NCI-H2196 (cell line): Measurements from ENCODE around the gene PRR19.

ENCODE experiments used
- DNase-seq: peaks from one replicate; lab custom pipeline; 2025; ENCODE audit not compliant: unreplicated experiment; lab: John Stamatoyannopoulos, UW

PRR19 gene

DNA sequence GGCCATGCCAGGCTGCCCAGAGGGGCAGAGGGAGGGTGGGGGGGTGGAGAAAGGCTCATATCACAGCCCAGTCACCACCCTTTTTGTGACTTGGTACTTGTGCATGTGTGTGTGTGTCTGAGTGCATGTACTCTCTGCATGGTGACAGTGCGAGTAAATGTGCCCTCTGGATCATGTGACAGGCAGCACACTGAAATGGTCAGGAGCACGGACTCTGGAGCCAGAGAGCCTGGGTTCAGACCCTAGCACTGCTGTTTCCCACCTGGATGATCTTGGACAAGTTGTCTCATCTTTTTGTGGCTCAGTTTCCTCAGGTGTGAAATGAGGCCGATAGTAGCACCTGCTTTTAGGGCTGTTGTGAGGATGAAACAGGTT lies 30.9 kb upstream of the PRR19 start:
- no peak for DNase-seq

DNA sequence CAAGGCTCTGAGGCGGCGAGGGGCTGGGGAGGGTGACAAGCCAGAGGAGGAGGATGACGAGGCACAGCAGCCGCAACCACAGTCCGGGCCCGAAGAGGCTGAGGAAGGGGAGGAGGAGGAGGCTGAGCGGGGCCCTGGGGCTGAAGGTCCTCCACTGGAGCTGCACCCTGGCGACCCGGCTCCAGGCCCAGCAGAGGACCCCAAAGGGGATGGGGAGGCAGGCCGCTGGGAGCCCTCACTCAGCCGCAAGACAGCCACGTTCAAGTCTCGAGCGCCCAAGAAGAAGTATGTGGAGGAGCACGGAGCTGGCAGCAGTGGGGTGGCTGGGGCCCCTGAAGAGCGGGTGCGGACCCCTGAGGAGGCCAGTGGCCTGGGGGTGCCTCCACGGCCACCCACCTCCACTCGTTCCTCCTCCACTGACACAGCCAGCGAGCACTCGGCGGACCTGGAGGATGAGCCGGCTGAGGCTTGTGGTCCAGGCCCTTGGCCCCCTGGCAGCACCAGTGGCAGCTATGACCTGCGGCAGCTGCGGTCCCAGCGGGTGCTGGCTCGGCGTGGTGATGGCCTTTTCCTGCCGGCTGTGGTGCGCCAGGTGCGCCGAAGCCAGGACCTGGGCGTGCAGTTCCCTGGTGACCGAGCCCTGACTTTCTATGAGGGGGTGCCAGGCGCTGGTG lies 29.9 kb upstream of the PRR19 start:
- DNase-seq, result no peak

DNA sequence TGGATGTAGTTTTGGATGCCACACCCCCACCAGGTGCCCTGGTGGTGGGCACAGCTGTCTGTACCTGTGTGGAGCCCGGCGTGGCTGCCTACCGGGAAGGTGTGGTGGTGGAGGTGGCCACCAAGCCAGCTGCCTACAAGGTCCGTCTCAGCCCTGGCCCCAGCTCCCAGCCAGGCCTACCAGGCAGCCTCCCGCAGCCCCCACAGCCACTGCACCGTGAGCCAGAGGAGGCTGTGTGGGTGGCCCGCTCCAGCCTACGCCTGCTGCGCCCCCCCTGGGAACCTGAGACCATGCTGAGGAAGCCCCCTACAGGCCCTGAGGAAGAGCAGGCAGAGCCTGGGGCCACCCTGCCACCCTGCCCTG lies 29.4 kb upstream of the PRR19 start:
- DNase-seq, result no peak

DNA sequence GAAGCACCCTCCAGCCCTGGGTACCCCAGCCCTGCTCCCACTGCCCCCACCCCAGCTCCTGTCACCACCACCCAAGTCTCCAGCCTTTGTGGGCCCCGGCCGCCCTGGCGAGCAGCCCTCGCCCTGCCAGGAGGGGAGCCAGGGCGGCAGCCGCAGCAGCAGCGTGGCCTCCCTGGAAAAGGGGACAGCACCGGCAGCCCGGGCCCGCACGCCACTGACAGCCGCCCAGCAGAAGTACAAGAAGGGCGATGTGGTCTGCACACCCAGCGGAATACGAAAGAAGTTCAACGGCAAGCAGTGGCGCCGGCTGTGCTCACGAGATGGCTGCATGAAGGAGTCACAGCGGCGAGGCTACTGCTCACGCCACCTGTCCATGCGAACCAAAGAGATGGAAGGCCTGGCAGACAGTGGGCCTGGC lies 28.9 kb upstream of the PRR19 start:
- DNase-seq, result no peak

DNA sequence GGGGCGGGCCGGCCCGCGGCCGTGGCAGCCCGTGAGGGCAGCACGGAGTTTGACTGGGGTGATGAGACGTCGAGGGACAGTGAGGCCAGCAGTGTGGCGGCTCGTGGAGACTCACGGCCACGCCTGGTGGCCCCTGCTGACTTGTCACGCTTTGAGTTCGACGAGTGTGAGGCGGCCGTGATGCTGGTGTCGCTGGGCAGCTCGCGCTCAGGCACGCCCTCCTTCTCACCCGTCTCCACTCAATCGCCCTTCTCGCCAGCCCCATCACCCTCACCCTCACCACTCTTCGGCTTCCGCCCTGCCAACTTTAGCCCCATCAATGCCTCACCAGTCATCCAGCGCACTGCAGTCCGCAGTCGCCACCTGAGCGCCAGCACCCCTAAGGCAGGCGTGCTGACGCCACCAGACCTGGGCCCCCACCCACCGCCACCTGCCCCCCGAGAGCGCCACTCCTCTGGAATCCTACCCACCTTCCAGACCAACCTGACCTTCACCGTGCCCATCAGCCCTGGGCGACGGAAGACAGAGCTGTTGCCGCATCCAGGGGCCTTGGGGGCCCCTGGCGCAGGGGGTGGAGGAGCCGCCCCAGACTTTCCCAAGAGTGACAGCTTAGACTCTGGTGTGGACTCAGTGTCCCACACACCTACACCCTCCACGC lies 28.4 kb upstream of the PRR19 start:
- DNase-seq, result no peak

DNA sequence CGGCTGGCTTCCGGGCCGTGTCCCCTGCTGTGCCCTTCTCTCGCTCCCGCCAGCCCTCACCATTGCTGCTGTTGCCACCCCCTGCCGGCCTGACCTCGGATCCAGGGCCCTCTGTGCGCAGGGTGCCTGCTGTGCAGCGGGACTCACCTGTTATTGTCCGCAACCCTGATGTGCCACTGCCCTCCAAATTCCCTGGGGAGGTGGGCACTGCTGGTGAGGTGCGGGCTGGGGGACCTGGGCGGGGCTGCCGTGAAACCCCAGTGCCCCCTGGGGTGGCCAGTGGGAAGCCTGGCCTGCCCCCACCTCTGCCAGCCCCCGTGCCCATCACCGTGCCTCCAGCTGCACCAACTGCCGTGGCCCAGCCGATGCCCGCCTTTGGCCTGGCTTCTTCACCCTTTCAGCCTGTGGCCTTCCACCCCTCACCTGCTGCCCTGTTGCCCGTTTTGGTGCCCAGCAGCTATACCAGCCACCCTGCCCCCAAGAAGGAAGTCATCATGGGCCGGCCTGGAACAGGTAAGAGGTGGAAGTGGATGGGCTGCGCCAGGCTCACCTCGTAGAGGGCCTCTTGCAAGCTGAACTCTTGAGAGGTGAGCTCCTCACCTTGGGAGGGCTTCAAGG lies 27.8 kb upstream of the PRR19 start:
- DNase-seq, result no peak

DNA sequence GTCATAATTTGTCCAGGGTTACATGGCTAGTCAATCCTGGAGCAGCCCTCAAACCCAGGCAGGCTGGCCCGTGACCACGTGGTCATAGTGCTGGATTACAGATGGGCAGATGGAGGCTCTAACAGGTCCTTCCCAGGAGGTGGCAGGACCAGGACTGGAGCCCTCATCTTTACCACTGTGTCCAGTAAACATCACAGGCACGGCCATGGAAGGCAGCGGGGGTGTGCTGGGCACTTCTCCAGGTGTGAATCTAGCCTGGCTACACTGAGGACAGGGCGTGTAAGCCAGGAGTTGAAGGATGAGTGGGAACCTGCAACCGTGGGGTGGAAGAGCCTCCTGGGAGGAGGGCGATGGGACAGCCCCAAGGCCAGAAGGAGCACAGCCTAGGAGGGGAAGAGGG lies 26.8 kb upstream of the PRR19 start:
- DNase-seq, result no peak

DNA sequence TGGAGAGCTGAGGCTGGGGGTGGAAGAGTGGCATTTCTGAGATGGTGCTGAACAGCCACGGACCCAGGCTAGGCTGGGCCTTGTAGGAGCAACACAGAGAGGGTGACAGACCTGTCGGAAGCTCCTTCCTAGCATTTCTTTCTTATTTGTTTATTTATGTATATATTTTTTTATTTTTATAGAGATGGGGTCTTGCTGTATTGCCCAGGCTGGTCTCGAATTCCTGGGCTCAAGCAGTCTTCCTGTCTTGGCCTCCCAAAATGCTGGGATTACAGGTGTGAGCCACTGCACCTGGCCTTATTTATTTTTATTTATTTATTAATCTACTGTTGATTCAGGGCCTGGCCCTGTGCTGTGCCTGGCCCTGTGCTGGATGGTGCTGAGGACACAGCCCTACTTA lies 26.4 kb upstream of the PRR19 start:
- DNase-seq, result no peak

DNA sequence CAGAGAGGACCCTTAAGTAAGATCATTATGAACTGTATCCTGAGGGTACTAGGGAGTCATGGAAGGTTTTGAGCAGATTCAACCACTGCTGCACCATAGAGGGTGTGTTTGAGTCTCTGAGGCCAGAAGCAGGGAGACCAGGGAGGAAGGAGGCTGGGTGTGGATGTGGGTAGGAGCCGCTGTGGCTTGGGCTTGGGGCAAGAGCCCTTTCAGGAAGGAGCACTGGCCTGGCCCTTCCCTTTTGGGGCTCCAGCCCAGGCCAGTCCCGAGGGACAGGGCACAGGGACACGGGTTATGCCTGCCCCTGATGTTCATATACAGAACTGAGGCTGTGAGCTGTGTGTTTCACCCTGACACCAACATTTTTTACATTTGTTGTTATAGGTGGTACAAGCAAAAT lies 25.6 kb upstream of the PRR19 start:
- DNase-seq, result no peak

DNA sequence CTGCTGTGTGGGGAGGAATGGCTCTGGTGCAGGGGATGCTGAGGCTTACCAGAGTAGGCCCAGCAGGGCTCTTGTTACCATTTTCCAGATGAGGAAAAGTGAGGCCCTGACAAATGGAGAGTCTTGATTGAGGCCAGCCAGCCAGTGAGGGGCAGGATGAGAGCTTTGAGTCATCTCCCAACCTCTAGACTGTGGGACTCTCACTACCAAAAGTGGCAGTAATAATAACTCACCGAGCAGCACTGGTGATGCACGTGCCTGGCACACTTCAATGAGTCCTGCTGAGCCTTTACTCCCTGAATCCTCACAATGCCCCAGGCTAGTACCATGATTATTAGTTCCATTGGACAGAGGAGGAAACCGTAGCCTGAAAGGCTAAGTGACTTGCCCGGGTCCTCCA lies 25.1 kb upstream of the PRR19 start:
- DNase-seq, result no peak

DNA sequence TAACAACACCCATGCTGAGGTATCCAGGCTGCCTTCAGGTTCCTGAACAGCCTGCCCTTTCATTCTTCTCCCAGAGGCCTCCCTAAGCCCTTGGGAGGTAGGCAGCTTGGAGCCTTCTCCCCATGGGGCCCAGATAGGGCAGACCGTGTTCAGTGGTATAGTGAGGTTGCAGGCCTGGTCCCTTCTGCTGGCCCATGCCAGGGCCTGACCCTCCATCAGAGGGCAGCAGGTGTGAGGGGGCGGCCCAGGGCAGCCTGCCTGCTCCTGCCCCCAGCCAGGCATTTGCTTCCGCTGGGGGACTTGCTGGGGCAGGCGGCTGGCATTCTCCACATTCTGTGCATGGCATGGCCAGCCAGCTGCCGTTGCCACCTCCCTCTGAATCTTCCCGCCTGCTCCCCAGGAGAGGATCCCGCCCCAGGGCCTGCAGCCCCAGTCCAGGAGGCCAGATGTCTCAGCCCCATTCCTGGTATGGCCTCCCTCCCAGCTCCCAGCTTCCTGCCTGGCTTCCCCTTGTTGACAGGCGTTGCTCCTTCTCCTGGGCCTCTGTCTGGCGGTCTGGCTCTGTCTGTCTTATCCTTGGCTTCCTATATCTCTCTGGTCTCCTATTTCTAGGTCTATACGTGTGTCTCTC lies 24.0 kb upstream of the PRR19 start:
- peak; percentile 74 for DNase-seq

DNA sequence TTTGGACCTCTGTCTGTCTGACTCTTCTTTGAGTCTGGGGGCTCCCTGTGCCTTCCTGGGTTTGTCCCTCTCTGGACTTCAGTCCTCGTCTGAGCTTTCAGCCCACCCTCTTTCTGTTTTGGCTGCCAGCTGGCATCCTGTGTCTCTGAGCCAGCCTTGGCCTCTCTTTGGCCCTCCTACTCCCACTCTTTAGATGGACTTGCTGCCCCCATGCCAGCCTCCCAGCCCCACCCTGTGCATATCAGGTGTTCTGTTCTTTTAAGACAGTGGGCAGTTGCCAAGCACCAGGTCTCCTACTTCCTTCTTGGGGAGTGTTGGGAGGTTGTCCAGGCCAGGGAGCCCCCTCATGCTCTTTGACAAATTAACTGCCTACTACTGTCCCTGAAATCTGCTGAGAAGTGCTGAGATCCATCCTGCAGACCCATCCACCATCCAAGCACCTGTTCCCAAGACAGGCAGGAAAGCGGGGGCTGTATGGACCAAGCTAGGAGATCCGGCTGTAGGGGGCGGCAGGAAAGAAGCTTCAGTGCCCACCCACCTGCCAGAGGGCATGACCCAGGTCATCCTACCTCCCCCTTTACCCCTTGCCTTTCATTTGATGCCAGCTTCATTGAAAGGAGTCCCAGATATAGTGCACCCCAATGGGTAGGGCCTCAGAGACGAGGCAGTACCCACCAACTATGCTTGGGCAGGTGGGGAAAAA lies 23.3 kb upstream of the PRR19 start:
- no peak for DNase-seq

DNA sequence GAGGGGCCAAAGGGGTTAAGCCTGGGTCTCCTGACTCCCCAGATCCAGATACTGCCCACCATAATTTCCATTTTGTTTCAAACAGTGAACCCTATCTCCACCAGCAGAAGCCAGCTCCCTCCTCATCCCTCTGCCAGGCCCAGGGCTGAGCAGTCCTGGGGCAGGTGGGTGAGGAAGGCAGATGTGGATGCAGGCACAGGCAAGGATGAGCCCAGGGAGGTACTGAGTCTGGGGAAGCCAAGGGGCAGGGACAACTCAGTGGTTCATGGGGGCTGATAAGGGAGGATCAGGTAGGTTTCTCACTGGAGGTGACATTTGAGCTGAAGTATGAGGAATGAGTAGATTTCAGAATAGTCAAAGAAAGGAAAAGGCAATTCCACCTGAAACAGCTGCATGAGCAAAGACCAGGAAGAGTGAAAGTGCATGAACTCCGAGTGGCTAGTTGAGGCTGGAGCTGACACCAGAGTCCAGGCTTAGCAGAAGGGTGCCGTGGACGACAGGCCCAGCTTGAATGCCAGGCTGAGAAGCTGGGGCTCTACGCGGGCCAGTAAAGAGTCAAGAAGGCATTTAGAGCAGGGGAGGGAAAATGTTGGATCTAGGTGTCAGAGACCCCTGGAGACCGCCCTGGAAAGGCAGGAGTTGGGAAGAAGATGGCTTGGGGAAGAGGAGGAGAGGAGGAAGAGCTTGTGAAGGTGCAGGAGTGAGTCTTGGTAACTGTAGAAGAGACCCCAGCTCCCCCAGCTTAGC lies 22.6 kb upstream of the PRR19 start:
- DNase-seq, result no peak

DNA sequence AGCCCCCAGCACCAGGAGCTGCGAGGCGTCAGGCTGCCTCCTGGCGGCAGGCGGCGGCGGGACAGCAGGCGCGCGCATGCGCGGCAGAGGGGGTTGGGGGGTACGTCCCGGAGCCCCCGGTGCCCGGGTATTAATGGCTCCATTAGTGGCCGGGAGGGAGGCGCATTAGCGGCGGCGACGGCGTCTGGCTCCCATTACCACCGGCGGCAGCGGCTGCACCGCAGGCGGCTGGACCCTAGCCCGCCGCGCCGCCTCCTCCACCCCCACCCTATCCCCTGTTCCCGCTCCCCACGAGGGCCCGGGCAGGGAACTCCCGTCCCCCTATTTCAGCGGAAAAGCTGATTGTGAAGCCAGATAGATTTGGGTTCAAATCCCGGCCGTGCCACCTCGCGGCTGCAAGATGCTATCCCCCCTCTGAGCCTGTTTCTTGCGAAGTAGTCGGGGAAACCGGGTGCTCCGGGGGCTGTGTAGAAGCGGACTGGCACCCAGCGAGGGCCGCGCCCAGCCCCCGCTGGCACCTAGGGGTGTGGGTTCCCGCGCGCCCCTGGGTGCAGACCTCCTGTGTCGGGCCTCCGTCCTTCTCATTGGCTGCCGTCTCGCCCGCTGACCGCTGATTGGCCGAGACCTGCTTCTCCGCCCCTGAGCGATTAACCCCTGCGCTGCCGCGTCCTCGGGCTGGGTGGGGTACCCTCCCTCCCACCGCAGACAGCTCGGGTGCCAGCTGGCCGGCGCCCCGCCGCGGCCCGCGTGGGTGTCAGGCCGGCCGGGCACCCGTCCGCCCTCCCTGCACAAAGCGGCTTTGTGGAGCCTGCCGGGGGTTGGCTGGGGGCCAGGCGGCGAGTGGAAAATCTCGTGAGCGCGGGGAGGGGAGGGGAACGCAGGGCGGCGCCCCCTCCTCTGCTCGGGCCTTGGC lies 21.8 kb upstream of the PRR19 start:
- DNase-seq, result peak; percentile 93

DNA sequence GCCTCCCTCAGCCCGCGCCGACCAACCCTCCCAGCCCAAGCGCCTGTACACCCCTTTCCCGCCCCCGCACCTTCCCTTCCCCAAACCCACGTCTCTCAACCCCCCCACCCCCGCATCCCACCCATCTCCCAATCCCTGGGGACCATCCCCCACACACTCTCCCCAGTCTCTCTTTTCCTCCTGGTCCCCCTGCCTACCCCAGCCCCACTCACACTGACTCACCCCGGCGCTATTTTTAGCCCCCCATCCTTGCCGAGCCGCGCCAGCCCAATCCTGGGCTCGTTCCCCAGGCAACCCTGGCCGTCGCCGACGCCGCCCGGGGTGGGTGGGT lies 21.2 kb upstream of the PRR19 start:
- no peak for DNase-seq

DNA sequence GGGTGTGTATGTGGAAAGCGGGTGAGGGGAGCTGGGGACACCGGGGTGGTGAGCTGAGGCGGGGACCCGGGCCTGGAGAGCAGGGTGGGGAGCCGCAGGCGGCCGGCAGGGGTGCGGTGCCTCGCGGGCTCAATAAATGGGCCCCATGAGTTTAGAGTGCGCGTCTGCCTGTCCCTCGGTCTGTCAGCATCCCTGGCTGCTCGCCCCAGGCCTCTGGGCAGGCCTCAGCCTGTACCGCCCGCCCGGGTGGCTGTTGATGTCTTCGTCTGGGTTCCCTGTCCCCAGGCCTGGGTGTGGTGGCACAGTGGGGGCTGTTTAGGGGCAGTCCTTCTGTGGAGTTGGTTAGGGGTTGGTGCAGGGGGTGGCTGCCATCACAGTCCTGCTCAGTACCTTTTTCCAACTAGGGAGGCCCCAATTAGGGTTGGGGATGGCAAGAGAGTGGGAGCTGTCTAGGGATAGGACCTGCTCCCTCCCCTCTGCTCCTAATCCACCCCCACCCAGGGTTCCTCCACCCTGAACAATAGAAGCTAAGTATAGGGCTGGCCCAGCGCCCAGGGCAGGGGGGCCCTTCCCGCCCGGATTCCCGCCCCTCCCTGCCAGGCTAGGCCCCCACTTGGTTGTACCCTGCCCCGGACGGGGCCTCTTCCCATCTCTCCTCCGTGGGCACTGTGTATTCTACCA lies 20.6 kb upstream of the PRR19 start:
- DNase-seq, result no peak

DNA sequence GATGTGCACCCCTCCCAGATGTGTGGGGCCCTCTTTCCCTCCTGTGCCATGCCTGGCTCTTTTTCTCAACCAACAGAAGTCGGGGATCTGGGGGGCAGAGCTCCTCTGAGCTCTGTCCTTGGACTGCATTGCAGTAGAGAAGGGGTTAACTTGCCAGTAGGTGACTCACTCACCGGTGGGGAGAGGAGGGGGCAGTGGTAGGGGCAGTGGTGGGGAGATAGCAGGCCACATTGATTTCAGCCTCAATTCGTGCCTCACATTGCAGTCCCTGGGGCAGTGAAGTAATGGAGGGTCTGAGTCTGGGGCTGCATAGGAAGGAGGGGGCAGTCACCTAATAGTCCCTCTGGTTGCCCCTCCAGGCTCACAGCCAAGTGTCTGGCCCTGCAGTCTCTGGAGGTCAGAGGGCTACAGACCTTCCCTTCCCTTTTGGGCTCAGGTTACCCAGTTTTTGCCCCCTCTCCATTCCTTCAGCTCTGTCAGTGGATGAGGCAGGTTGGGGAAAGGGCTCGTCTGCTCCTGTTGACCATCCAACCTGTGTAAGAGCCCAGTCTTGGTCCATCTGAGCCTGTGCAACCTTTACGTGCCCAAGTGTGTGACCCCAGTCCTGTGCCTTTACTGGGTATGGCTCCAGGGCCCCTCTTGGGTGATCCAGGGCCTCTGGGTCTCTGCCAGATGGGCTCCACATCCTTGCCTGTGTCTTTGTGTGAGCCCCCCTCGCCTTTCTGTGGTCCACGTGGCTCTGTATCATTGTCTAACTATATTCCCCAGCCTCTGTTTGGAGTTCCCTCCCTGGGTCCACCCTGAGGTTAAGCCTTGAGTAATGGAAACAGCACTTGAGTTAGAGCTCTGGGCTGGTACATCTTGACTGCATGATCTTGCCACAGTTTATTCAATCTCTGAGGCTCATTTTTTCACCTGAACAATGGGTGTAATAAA lies 19.8 kb upstream of the PRR19 start:
- no peak for DNase-seq

DNA sequence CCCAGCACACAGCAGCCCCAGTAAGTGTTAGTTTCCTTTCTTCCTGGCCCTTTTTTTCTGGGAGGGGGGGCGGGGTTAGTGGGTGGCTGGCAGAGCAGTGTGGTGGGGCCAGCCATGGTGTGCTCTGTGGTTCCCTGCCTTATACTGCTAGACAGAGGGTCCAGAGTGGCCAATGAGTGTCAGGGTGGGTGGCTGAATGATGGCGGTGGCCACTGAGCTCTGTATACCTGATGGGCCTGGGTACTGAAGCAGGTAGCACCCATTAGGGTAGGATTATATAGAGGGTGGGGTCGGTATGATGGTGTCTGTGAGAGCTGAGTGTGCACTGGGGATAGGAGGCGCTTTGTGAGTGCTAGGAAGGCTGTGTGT lies 19.1 kb upstream of the PRR19 start:
- no peak for DNase-seq
